Ishikawa (cell line): ENCODE results near the gene CREG2.

Experiments
- CEBPB ChIP-seq: IDR thresholded peaks from 2 replicates; pipeline ENCODE4 v1.6.1; 2012
- CREB1 ChIP-seq: IDR thresholded peaks from 2 replicates; pipeline ENCODE4 v1.6.1; 2012; ENCODE audit warnings: low read depth
- EGR1 ChIP-seq: IDR thresholded peaks from 2 replicates; pipeline ENCODE4 v1.6.1; 2012
- EP300 ChIP-seq: IDR thresholded peaks from 2 replicates; pipeline ENCODE4 v1.6.1; 2012; ENCODE audit warnings: borderline replicate concordance
- FOXM1 ChIP-seq: IDR thresholded peaks from 2 replicates; pipeline ENCODE4 v1.6.1; 2012; ENCODE audit warnings: low read depth, borderline replicate concordance
- MAX ChIP-seq: IDR thresholded peaks from 2 replicates; pipeline ENCODE4 v1.6.1; 2012
- NFIC ChIP-seq: IDR thresholded peaks from 2 replicates; pipeline ENCODE4 v1.6.1; 2012
- RAD21 ChIP-seq: IDR thresholded peaks from 2 replicates; pipeline ENCODE4 v1.6.1; 2012; ENCODE audit warnings: low read depth
- REST ChIP-seq: IDR thresholded peaks from 2 replicates; pipeline ENCODE4 v1.6.1; 2012; ENCODE audit warnings: low read depth, mild to moderate bottlenecking
- TAF1 ChIP-seq: IDR thresholded peaks from 2 replicates; pipeline ENCODE4 v1.6.1; 2012; ENCODE audit warnings: low read depth, mild to moderate bottlenecking
- TCF12 ChIP-seq: IDR thresholded peaks from 2 replicates; pipeline ENCODE4 v1.6.1; 2012; ENCODE audit warnings: low read depth
- TEAD4 ChIP-seq: IDR thresholded peaks from 2 replicates; pipeline ENCODE4 v1.6.1; 2012
- USF1 ChIP-seq: IDR thresholded peaks from 2 replicates; pipeline ENCODE4 v1.6.1; 2012
- YY1 ChIP-seq: IDR thresholded peaks from 2 replicates; pipeline ENCODE4 v1.6.1; 2012; ENCODE audit warnings: low read depth
- ZBTB7A ChIP-seq: IDR thresholded peaks from 2 replicates; pipeline ENCODE4 v1.6.1; 2012; ENCODE audit warnings: low read depth

CREG2 gene

GRCh38 chr2:101300836-101301235 lies 86.5 kb downstream of the CREG2 start:
- TF ChIP-seq NFIC, result no peak
- no peak for TF ChIP-seq ZBTB7A
- no peak for TF ChIP-seq EP300
- no peak for TF ChIP-seq CEBPB
- no peak for TF ChIP-seq TEAD4
- TF ChIP-seq EGR1, result no peak
- TF ChIP-seq FOXM1, result no peak
- no peak for TF ChIP-seq TCF12
- TF ChIP-seq RAD21, result no peak

DNA sequence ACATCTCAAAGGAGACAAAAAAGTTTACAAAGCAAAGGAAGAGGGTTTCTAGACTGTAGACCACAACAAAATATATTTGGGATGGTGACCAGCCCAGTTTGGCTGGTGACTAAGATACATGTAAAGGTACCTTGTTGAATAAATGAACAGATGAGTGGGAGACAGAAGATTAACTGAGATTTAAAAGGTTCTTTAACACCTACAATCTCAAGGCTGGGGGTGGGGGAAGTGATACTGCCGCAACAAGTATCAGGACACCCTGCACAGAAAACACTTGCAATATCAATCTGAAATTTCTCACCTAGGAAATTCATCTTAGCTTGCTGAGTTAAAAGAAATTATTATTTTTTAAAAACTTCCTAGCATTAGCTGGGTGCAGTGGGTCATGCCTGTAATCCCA lies 87.1 kb downstream of the CREG2 start:
- TF ChIP-seq TCF12, result no peak
- no peak for TF ChIP-seq USF1
- no peak for TF ChIP-seq RAD21
- no peak for TF ChIP-seq ZBTB7A
- no peak for TF ChIP-seq REST
- TF ChIP-seq YY1, result no peak

- TF ChIP-seq CEBPB (no peak), FOXM1 (no peak), CREB1 (no peak), REST (no peak)
These were observed 87.7 kb downstream of the CREG2 start for GRCh38 chr2:101299604-101300003.

DNA sequence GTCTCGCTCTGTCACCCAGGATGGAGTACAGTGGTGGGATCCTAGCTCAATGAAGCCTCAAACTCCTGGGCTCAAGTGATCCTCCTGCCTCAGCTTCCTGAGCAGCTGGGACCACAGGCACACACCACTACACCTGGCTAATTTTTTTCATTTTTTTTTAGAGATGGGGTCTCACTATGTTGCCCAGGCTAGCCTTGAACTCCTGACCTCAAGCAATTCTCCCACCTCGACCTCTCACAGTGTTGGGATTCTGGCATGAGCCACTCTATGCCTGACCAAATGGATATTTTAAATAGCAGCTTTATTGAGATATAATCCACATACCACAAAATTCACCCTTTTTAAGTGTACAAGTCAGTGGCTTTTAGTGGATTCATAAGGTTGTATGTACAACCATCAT lies 89.9 kb downstream of the CREG2 start:
- TF ChIP-seq TEAD4 (no peak), CEBPB (no peak), EGR1 (no peak), TCF12 (no peak), NFIC (no peak), ZBTB7A (no peak), TAF1 (no peak), CREB1 (no peak), FOXM1 (no peak), RAD21 (no peak), EP300 (no peak), YY1 (no peak), MAX (no peak), REST (no peak), USF1 (no peak)

DNA sequence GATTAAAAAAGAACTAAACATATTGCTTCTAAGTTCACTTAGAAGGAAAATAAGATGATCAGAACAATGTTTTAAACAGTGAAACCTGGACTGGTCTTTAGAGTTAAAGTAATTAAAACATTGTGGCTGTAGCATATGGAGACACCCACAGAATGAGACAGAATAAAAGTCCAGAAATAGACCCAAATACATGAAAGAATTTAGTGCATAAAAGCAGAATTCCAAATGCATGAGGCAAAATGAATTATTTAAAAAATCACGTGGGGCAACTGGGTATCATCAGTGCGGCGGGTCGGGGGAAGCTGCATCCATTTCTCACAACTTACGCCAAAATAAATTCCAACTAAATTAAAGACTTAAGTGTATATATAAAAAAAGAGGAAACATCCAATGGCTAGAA lies 90.9 kb downstream of the CREG2 start:
- no peak for TF ChIP-seq EP300
- no peak for TF ChIP-seq USF1
- no peak for TF ChIP-seq TEAD4
- no peak for TF ChIP-seq EGR1
- TF ChIP-seq ZBTB7A, result no peak
- no peak for TF ChIP-seq NFIC
- TF ChIP-seq MAX, result no peak
- TF ChIP-seq FOXM1, result no peak
- no peak for TF ChIP-seq REST
